ENCODE measurements around the gene PTCSC3.

Gene PTCSC3

DNA sequence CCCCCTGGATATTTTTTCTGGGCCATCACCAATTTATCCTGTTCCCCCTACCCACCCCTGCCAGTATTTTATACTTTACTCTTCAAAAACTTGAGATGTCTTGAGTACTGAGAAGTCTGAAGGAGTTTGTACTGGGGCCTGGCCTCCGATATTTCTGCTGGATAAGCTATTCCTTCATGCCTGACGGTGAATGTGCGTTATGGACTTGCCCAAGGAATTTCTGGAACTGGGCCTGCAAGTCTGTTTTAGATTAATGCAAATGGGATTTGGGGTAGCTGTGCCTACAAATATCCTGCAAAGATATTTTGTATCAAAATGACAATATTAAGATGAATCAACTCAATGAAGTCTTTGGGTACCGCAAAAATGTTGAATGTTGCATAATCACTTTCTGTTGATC lies at the start of gene PTCSC3:
PTCSC3 (minus strand) TSS at position 199 of the 400 bp plus-strand sequence.
- no peak for DNase-seq

DNA sequence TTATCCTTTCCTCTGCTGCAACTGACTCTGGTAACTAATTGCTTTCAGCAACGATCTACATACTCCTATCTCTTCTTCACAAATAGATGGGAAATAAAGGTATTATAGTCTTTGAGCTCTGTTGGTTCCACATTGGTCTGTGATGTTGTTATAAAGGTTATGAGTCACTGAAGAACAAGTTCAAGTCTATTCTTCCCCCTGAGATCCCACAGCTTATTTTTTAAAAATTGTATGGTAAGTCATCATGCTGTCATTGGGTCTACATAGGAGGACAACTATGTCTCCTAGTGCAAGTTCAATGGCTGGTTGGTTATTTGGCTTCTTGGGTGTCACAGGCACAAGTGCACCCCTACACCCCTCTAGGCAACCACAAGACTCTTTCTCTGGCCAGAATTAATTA lies 49.6 kb upstream of the PTCSC3 start:
- no peak for DNase-seq

DNA sequence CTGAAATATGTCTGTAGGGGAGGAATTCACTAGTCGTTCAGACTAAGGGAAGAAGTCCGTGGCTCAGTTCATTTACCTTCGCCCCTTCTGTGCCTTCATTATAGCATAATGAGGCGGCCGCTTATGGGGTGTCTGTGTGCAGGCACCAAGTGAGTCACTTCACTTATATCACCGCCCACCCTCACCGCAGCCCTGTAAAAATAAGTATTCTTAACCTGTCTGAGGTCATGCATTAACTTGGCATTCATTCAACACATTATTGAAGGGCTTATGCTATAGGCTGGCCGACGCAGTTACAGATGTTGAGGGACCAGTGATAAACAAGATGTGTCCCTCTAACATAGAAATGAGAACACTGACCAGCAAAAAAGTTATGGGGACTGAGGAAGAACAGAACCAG lies 47.7 kb upstream of the PTCSC3 start:
- DNase-seq: no peak

DNA sequence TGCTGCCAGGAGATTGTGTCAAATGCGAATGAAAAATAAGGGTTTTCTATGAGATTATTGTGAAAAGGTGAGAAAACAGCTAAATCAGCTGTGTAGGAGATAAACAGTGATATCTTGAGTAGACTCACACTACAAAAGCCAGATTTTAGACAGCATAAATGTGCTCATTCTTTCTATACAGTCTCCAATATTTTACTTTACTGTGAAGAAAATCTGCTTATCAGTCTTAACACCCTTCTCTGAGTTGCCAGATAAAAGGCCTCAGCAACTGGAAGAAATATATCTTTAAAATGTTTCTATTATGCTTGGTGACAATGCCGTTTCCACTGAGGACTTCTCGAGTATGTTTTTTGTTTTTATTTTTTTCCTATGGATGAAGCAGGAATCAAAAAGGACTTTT lies 47.0 kb upstream of the PTCSC3 start:
- no peak for DNase-seq

DNA sequence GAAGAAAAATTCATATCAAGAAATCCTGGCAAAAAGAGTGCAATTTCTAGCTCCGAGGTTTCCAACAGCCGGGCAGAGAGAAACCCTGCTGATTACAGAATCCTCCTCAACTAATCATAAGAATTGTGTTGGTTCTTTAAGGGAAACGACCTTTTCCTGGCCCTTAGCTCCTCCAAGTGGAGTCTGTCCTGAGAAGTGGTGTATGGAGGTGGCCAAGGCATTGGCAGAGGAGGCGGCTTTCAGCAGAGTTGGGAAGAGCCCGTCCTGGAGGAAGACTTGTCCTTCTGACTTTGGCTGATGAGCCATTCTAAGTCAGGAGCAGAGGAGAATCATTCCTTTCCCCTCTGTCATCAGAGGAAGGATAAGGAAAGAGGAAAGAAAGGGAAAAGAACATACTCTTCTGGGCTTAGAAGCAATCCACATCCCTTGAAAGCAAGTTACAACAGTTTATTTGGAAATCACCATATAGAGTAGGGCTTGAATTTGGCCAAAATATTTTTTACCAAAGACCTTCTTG lies 46.5 kb upstream of the PTCSC3 start:
- no peak for DNase-seq

- DNase-seq: no peak
Measured at GRCh38 chr14:36222337-36222736, 45.8 kb upstream of the PTCSC3 start.

GRCh38 chr14:36221112-36221511 lies 44.6 kb upstream of the PTCSC3 start:
- no peak for DNase-seq

DNA sequence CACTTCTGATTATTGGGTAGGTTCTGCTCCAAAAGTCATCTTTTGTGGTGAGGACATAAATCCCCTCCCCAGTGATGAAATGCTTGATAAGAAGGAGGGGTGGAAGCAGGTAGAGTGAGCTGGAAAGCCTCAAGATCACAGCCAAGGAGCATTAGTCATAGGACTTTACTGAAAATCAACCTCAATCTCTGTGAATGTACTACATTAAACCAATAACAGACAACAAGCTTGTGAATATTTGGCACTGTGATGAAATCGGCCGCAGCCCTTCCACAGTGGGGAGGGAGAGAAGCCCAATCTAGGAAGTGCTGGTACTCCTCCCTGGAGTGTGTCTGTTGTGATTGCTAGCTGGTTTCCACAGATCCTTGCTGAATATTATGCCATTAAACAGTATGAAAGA lies 41.2 kb upstream of the PTCSC3 start:
- DNase-seq: no peak

DNA sequence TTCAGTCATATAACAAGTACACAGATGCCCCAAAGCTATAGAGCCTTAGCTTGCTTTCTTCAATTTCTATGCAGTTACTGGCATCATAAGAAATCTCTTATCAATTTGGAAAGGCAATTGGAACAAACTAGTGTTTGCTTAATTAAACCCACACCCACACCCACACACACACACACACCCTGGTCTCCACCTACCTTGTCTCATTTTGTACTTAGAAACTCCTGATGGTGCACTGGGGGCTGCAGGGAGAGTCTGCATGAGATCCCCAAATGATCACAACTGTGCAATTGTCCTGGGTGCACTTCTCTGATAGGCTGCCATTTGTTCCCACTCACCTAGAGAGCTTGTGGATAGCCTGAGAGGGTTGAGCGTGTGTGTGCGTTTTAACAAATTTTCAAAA lies 40.5 kb upstream of the PTCSC3 start:
- DNase-seq: no peak

DNA sequence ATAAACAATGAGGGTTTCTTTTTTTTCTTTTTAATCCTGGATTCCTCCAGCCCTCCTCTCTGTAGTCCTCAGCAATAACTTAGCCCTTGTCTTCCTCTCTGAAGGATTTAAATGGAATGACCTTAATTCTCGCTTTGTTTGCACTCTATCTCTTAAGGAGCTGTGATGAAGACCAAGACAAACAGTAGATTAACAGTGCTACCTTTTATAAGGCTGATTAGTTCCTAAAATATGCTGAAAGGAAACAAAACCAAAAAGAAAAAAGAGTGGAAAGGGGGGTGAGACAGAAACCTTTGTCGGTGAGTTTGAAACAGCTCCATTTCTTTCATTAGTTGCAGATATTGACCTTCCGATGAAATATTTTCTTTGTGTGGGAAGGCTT lies 38.7 kb upstream of the PTCSC3 start:
- DNase-seq: no peak

DNA sequence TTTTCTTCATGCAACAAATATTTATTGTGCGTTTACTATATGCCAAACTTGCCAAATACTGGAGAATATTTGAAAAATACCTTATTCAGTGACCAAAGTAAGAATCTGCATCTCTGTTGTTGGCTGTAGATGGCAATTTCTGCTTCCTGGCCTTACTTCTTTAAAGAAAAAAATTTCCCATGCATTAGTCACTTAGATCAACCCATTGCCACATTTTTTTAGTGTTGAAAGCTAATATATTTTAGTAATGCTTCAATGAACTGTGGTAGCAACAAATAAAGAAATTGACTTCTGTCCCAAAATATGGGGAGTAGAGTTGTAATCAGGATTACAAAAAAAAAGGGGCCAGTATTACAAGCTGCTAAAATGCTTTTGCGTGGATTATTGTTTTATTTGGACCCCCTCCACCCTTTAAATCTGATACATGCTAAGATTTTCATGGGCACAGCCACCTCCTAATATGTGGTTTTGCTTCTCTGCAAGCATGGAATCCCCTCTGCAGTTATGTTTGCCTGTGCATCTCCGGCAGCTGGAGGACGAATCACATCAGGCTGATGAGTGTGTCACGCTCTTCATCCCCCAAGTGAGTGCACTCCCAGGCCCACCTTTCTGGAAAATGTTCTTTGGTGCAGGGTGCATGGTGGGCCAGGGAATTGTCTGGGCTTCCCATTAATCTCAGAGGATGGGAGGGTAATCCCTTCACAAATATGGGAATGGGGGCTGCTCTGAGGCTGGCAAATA lies 38.1 kb upstream of the PTCSC3 start:
- no peak for DNase-seq

DNA sequence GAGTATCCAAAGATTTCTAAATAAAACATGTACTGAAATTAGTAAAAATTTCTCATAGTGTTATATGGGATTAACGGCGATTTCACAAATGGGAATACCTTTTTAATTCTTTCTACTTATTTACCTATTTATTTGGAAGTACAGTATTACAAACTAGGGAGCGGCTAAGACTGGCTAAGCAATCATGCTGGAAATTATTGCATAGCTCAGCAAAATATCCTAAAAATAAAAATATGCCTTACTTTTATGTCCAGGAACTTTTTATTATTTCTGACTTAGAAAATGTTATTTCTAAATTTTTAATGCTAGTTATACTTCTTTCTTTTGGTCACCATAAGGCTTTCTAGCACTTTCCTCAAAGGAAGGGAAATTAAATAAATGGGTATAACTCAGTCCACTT lies 36.5 kb upstream of the PTCSC3 start:
- no peak for DNase-seq

- DNase-seq: no peak
Measured at GRCh38 chr14:36212577-36212976, 36.1 kb upstream of the PTCSC3 start.

DNA sequence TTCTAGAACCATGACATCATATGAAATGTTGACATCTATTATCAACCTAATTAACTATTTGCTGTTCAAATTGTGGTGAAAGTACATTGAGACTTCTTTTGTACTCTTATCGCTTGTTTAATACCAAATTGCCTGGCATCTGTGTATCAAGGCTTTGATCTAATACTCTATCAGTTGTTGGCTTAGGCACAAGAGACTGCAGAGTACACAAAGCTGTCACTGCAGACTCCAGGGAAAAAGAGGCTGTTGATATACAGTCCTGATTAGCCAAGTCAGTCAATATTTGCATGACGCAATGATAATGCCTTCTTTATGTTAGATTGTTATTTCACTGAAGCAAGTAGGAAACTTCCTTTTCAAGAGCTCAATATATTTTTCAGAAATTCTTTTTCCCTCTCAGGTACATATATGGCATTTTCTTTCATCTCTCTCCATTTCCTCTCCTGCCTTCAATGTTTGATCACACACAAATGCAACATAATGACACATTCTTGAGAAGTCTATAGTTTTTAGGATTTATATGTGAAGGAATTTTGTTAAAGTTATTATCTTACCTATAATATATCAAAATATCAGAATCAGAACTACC lies 32.3 kb upstream of the PTCSC3 start:
- no peak for DNase-seq

DNA sequence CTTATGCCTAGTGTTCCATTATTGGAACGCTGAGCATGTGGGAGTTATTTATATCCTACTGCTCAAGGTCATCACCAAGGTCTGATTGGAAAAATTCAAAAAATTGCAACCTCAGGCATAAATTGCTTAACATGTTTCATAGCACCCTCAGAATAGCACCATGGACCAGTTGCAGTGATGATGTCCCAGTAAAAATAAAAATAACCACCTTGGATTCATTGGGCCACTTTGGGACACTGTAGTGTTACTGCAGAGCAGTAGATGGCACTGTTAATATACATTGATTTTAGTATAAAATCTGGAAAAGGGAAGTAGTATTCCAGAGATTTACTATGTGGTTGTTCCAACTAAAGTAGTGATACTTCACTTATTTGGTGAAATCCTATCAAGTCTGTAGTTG lies 31.0 kb upstream of the PTCSC3 start:
- no peak for DNase-seq

DNA sequence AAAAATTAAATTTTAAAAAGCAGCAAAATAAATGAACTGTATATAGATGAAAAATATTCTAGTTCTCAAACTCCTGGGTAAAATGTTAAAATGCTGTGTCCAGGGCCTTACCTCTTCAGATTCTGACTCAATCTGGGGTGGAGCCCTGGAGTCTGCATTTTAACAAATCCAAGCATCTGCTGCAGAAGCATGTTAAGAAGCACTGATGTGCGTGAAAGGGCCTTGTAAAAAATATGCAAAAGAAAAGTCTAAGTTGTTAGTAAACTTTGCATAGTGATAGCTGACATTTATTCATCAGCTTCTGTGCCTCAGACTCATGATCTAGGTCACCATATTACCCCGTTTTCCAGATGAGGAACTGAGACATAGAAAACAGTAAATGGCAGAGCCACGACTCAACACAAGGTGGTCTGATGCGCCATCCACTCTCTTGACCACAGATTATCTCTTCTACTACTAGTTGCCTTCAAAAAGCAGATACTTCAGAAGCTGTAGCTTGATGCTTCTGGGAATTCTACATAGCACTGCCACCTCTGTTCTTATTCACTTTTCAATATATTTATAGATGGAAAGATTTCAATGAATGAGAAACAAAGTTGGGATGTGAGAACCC lies 28.0 kb upstream of the PTCSC3 start:
- no peak for DNase-seq

- no peak for DNase-seq
Measured at GRCh38 chr14:36198378-36198777, 21.9 kb upstream of the PTCSC3 start.

- no peak for DNase-seq
Measured at GRCh38 chr14:36194663-36195062, 18.1 kb upstream of the PTCSC3 start.

DNA sequence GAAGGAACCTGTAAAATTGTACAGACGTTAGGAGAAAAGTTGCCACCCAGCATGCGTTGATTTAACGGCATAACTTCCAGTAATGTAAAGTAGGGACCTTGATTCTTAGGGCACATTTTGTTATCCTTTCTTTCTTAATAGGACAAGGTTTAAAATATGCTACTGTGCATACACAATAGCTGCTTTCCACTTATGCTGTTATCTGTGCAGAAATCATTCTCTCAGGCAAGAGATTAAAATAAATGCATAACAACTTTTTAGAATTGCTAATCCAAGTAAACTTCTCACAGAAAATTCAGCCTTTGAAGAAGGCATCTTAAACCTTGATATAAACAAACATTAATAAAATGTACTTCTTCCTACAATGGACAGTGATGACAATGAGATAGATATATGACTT lies 16.0 kb upstream of the PTCSC3 start:
- DNase-seq: no peak

DNA sequence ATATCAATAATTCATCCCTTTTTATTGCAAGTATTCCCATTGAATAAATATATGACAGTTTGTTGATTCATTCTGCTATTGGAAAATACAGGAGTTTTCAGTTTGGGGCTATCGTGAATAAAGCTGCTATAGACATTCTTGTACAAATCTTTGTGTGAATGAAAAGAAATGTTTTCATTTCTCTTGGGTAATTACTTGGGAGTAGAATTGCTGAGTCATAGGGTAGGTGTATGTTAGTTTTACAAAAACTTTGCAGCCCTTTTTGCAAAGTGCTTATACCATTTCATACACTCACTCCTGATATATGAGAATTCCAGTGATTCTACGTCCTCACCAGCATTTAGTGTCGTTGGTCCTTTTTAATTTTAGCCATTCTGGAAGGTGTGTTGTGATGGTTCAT lies 6.9 kb upstream of the PTCSC3 start:
- DNase-seq: no peak

- no peak for DNase-seq
Measured at GRCh38 chr14:36181417-36181816, 4.9 kb upstream of the PTCSC3 start.

GRCh38 chr14:36177489-36177888 lies 967 bp upstream of the PTCSC3 start:
- DNase-seq: no peak

DNA sequence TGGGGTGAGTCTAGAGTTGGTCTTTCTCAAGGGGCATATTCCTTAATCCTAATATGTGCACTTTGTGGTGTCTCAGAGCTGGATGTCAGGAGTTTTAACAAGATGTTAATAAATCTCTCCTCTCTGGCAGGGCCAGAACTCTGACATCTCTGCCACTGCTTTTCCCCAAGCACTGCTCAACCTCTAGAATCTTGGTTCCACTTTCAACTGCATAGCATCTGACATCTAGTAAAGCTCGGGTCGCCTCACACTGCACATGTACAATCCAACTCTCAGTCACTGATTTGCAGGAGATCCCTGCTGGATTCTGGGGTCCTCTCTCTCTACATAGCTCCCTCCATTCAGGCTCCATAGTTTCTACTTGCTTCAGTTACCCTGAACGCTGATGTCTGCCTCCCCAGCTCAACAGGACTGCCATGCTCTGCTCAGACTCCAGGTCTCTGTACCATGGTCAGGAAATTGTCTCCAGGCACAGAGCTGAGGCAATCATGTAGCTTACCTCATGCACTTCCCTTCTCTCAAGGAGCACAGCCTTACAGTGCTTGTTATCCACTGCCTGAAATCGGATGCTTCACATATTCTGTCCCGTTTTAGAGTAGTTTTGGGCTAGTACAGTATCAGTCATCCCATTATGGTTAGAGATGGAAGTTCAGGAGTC lies 1.6 kb downstream of the PTCSC3 start:
- no peak for DNase-seq

GRCh38 chr14:36173161-36173560 lies 3.4 kb downstream of the PTCSC3 start:
- no peak for DNase-seq

Measured in activated naive CD4-positive, alpha-beta T cell (primary cell).